NCI-H1694 (cell line): ENCODE results near the gene TAOK1.
"Not testable (repeated sequence)": the region's sequence is repeated elsewhere in the genome, so short reads cannot be mapped to it uniquely, and the experiment has no call there.

Source experiments
- DNase-seq: peaks from one replicate; lab custom pipeline; 2025; lab: John Stamatoyannopoulos, UW

TAOK1 gene

GRCh38 chr17:29389982-29390850, at the start of gene TAOK1:
Gene TAOK1, plus strand, starts transcription at chr17:29390363. Its CDS starts 61,186 bp downstream, at chr17:29451549.
- DNase-seq, result peak; percentile 91

DNA sequence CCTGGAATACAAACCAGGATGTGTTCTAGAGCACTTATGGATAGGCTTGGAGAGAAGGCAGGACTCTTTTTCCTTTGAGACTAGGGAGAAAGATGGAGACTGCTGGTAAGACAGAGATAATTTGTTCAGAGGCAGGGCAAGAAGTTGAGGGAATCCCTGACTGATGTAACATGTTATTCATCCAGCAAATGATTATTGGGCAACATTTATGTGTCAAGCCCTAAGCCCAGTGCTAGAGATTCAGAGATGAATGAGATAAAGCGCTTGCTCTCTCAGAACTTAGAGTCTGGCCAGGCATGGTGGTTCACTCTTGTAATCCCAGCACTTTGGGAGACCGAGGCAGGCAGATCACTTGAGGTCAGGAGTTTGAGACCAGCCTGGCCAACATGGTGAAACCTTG, 48.4 kb upstream of the TAOK1 start:
- no peak for DNase-seq

GRCh38 chr17:29342158-29342765, 47.9 kb upstream of the TAOK1 start:
- DNase-seq, result no peak

GRCh38 chr17:29344201-29344856, 45.8 kb upstream of the TAOK1 start:
- no peak for DNase-seq

DNA sequence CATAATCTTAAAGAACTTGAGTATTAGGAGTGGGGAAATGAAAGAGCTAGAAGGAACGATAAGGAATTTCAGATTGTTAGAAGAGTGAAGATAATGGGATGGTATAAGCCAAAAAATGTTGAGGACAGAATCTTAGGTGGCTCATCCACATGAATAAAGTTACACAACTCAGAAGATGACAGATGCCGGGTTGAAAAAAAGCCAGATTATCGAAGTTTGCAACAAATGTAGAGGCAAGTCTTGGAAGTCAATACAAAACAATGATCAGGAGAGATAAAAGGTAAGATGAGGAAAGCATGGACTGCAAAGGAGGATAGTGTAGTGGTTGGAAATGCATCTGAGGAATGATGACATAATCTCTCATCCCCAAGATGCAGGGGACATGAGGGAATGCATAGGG, 45.1 kb upstream of the TAOK1 start:
- no peak for DNase-seq

GRCh38 chr17:29345470-29345869, 44.7 kb upstream of the TAOK1 start:
- DNase-seq, result not testable (repeated sequence)

- DNase-seq, result no peak
Observed at GRCh38 chr17:29346462-29346861, 43.7 kb upstream of the TAOK1 start.

DNA sequence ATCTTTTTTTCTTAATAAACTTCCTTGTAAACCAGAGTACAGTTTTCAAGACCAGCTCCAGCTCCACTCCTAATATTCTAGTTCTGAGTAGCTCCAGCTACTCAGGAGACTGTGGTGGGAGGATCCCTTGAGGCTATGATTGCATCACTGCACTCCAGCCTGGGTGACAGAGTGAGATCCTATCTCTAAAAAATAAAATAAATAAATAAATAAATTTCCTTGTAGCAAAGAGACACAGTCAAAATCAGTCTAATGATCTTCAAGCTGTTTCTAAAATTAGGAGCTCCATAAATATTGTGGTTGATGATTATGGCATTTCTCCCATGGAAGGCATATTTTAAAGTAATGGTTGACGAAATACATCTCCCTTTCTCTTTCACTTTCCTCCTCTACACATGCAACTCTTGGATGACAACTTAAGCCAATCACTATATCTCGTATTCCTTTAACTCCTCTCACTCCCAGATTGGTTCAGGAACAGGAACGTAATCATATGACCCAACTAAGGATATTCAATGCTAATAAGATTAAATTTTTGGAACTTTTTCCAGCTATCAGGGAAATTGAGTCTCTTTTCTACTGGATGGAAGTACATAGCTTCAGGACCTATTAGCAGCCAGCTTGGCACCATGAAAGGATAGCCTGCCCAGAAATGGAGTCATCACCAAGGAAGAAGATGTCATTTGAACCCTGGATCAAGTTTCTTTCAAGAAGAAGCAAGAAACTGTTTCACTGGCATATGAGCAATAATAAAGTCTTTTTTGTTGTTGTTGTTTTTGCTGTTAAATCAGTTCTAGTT, 42.1 kb upstream of the TAOK1 start:
- no peak for DNase-seq

DNA sequence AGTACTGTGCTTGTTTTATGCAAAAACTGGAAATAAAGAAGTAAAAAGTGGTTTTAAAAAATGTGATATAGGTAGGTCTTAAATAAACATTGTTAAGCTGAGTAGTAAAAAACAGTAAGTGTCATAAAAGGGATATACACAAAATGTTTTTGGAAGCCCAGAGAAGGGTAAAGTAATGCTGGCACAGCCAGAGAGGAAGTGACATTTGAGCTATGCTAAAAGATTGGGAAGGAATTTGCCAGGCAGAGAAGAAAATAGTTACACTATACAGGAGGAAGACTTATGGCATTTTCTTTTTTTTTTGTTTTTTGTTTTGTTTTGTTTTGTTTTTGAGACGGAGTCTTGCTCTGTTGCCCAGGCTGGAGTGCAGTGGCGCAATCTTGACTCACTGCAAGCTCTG, 40.8 kb upstream of the TAOK1 start:
- DNase-seq, result no peak

DNA sequence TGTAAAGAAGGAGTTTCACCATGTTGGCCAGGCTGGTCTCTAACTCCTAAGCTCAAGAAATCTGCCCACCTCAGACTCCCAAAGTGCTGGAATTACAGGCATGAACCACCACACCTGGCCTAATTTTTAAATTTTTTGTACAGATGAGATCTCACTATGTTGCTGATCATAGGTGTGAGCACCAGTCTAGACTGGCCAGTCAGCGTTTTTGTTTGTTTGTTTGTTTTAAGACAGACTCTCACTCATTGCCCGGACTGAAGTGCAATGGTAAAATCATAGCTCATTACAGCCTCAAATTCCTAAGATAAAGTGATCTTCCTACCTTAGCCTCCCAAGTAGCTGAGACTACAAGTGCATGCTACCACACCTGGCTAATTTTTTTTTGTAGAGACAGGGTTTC, 38.0 kb upstream of the TAOK1 start:
- DNase-seq, result no peak

GRCh38 chr17:29357232-29357631, 32.9 kb upstream of the TAOK1 start:
- DNase-seq, result no peak

DNA sequence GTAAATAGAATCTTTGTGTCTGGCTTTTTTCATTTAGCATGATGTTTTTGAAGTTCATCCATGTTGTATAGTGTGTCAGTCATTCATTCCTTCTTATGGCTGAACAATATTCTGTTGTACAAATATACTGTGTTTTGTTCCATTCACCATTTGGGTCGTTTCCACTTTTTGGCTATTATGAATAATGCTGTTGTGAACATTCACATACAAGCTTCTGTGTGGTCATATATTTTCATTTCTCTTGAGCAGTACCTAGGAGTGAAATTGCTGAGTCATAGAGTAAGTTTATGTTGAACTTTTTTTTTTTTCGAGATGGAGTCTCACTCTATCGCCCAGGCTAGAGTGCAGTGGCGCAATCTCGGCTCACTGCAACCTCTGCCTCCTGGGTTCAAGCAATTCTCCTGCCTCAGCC, 32.3 kb upstream of the TAOK1 start:
- DNase-seq, result no peak

DNA sequence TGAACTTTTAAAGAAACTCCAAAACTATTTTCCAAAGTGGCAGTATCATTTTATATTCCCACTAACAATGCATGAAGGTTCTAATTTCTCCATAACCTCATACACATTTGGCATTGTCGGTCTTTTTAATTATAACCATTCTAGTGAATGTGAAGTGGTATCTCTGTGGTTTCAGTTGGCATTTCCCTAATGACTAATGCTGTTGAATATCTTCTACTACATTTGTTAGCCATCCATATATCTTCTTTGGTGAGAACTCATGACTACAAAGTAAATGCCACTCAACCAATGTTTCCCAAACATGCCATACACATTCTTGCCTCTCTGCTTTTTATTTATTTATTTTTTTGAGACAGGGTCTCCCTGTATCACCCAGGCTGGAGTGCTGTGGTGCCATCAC, 31.7 kb upstream of the TAOK1 start:
- DNase-seq, result no peak

DNA sequence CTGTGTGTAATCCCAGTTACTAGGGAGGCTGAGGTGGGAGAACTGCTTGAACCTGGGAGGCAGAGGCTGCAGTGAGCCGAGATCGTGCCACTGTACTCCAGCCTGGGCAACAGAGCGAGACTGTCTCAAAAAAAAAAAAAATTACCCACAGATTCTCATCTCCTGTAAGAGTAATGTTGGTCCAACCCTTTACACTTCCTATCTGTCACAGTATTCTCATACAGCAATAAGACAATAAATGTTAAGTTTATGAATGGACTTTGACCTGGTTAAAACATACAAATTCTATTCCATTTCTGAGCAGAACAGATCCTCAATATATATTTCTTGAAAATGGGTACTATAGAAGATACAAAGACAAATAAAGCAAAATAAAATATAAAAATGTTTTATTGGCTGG, 30.4 kb upstream of the TAOK1 start:
- no peak for DNase-seq

- DNase-seq, result no peak
Observed at GRCh38 chr17:29363716-29364115, 26.4 kb upstream of the TAOK1 start.

- no peak for DNase-seq
Observed at GRCh38 chr17:29364691-29365090, 25.5 kb upstream of the TAOK1 start.

DNA sequence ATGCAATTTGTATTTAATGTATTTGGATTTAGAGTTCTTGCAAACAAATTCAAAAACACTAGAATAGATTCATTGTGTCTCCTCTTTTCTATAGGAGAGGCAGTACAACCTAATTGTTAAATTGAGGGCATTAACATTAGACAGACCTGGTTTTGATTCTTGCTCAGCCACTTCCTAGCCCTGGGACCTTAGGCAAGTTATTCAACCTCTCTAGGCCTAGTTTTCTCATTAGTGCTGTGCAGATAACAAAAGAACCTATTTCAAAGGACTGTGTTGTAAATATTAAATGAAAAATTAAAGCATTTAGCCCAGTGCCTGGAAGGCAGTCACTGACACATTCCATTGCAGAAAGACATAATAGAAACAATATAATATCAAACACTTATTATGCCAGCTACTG, 22.0 kb upstream of the TAOK1 start:
- no peak for DNase-seq

DNA sequence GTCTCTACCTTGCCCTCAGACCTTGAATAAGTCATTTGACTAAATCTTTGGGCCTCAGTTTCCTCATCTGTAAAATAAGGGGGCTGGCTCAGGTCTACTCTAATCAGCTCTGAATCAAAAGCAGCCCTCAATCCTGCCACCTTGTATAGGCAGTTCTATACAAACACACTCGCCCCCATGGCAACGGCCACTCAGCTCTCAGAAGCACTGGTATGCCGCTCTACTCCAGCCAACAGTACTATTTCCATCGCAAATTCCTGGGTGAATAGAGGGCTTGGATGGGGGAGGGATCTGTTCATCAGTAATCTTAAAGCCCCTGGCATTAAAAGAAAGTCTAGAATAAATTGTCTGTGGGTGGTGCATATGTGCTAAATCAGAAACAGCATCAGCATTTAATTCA, 21.2 kb upstream of the TAOK1 start:
- no peak for DNase-seq

GRCh38 chr17:29369831-29370735, 20.1 kb upstream of the TAOK1 start:
- peak; percentile 62 for DNase-seq

GRCh38 chr17:29376667-29377270, 13.4 kb upstream of the TAOK1 start:
- peak; percentile 42 for DNase-seq

- DNase-seq, result no peak
Observed at GRCh38 chr17:29378500-29378899, 11.7 kb upstream of the TAOK1 start.
